ENCODE measurements around the gene CHD3. TPM values are rescaled to one million over a fixed set of nuclear protein-coding genes. Genes with fewer than 3 reads are reported as not detected.

The CHD3 gene
- total RNA-seq, 1 donor from 2014 or later: 128 TPM

DNA sequence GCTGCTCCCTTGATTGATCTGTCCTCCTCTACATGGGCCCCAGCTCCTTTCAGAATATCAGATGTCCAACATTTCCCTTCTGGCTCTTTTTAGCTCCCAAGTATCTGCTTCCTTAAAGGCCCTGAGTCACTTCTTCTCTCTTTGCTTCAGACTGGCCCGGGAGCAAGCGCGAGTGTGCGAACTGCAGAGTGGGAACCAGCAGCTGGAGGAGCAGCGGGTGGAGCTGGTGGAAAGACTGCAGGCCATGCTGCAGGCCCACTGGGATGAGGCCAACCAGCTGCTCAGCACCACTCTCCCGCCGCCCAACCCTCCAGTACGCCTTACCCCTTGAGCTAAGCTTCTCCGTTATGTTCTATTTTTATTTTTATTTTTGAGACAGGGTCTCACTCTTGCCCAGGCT is 55.7 kb downstream of the CHD3 start:
- peaks cover 0 to 69% of the 10 kb centered on the region in 2 donors for H3K36me3 ChIP-seq
- no peak for DNase-seq (ENCODE audit: extremely low spot score in 2 of 2)
- H3K27me3 ChIP-seq: no peaks in the 10 kb centered on the region
- TF ChIP-seq POLR2AphosphoS5 (IDR thresholded peaks at IDR 0.05; ENCODE audit: insufficient read depth in 1 of 2, low read depth in 1 of 2) (no peak), POLR2A (IDR thresholded peaks at IDR 0.05) (no peak)
- TF ChIP-seq, protein P1, sequence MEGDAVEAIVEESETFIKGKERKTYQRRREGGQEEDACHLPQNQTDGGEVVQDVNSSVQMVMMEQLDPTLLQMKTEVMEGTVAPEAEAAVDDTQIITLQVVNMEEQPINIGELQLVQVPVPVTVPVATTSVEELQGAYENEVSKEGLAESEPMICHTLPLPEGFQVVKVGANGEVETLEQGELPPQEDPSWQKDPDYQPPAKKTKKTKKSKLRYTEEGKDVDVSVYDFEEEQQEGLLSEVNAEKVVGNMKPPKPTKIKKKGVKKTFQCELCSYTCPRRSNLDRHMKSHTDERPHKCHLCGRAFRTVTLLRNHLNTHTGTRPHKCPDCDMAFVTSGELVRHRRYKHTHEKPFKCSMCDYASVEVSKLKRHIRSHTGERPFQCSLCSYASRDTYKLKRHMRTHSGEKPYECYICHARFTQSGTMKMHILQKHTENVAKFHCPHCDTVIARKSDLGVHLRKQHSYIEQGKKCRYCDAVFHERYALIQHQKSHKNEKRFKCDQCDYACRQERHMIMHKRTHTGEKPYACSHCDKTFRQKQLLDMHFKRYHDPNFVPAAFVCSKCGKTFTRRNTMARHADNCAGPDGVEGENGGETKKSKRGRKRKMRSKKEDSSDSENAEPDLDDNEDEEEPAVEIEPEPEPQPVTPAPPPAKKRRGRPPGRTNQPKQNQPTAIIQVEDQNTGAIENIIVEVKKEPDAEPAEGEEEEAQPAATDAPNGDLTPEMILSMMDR (IDR thresholded peaks at IDR 0.05): no peak
- no peaks in the 10 kb centered on the region for H3K9me3 ChIP-seq
- no peak overlapping the region for H3K4me3 ChIP-seq
- no peak overlapping the region for H3K27ac ChIP-seq
- intact Hi-C loops (cut with DNase I): no loop called here
- H3K4me1 ChIP-seq: no peaks in the 10 kb centered on the region

DNA sequence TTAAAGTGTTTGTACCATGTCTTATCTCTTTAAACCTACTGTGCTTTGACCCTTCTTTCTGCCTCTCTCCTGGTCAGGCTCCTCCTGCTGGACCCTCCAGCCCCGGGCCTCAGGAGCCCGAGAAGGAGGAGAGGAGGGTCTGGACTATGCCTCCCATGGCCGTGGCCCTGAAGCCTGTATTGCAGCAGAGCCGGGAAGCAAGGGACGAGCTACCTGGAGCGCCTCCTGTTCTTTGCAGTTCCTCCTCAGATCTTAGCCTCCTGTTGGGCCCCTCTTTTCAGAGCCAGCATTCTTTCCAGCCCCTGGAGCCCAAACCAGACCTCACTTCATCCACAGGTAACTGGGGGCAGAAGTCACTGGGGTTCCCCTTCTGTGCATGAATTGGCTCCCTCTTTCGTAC is 57.1 kb downstream of the CHD3 start:
- Histone ChIP-seq H3K9me3 (no peaks in the 10 kb centered on the region), H3K4me1 (no peaks in the 10 kb centered on the region), H3K27ac (no peak overlapping the region), H3K27me3 (no peaks in the 10 kb centered on the region), H3K36me3 (peaks cover 0 to 60% of the 10 kb centered on the region in 2 donors), H3K4me3 (no peak overlapping the region)
- no peak for DNase-seq (ENCODE audit: extremely low spot score in 2 of 2)
- no peak for TF ChIP-seq POLR2A (IDR thresholded peaks at IDR 0.05)
- TF ChIP-seq, protein P1 (IDR thresholded peaks at IDR 0.05): no peak
- TF ChIP-seq POLR2AphosphoS5 (IDR thresholded peaks at IDR 0.05; ENCODE audit: insufficient read depth in 1 of 2, low read depth in 1 of 2): no peak
- intact Hi-C loops (cut with DNase I): no loop called here

DNA sequence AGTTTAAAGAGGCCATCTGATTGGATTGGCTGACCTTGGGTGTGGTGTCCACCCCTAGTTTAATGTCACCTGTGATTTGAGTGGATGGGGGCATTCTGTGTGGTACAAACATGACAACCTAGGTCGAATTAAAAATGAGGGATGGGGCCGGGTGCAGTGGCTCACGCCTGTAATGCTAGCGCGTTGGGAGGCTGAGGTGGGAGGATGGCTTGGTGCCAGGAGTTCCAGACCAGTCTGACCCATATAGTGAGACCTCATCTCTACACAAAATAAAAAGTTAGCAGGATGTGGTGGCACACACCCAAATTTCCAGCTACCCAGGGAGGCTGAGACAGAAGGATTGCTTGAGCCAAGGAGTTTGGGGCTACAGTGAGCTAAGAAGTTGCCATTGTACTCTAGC is 57.9 kb downstream of the CHD3 start:
- no peak for DNase-seq (ENCODE audit: extremely low spot score in 2 of 2)
- intact Hi-C loops (cut with DNase I): no loop called here
- no peak overlapping the region for H3K27ac ChIP-seq
- no peak for TF ChIP-seq POLR2A (IDR thresholded peaks at IDR 0.05)
- no peak for TF ChIP-seq POLR2AphosphoS5 (IDR thresholded peaks at IDR 0.05; ENCODE audit: insufficient read depth in 1 of 2, low read depth in 1 of 2)
- TF ChIP-seq, protein P1 (IDR thresholded peaks at IDR 0.05): no peak
- H3K4me3 ChIP-seq: no peak overlapping the region
- H3K36me3 ChIP-seq: peaks cover 0 to 60% of the 10 kb centered on the region in 2 donors
- H3K4me1 ChIP-seq: no peaks in the 10 kb centered on the region
- H3K27me3 ChIP-seq: no peaks in the 10 kb centered on the region
- H3K9me3 ChIP-seq: no peaks in the 10 kb centered on the region

DNA sequence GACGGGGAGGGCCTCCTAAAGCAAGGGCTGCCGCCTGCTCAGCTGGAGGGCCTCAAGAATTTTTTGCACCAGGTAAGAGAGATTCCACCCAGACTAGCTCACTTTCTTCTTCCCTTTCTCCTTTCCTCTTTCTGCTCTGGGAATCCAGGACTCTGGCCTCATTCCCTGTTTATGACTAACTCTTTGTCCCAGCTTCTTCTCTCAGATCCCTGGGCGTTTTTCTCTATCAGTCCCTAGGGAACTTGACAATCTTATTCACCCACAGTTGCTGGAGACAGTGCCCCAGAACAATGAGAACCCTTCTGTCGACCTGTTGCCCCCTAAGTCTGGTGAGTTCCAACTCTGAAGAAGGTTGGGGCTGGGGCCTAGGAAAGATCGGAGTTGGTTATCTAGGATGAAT is 59.1 kb downstream of the CHD3 start:
- H3K9me3 ChIP-seq: no peaks in the 10 kb centered on the region
- H3K4me1 ChIP-seq: no peaks in the 10 kb centered on the region
- DNase-seq (ENCODE audit: extremely low spot score in 2 of 2): no peak
- H3K27ac ChIP-seq: no peak overlapping the region
- H3K4me3 ChIP-seq: no peak overlapping the region
- H3K36me3 ChIP-seq: peaks cover 0 to 60% of the 10 kb centered on the region in 2 donors
- intact Hi-C loops (cut with DNase I): no loop called here
- TF ChIP-seq, protein P1 (IDR thresholded peaks at IDR 0.05): no peak
- TF ChIP-seq POLR2A (IDR thresholded peaks at IDR 0.05) (no peak), POLR2AphosphoS5 (IDR thresholded peaks at IDR 0.05; ENCODE audit: insufficient read depth in 1 of 2, low read depth in 1 of 2) (no peak)
- no peaks in the 10 kb centered on the region for H3K27me3 ChIP-seq

DNA sequence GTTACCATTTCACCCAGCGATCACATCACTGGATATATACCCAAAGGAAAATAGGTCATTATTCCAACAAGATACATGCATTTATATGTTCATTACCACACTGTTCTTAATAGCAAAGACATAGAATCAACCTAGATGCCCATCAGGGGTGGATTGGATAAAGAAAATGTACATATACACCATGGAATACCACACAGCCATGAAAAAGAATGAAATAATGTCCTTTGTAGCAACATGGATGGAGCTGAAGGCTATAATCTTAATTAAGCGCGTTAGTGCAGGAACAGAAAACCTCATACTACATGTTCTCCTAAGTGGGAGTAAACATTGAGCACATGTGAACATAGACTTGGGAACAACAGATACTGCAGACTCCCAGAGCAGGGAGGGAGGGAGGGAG is 62.0 kb downstream of the CHD3 start:
- Histone ChIP-seq H3K4me3 (no peak overlapping the region), H3K27me3 (no peaks in the 10 kb centered on the region), H3K27ac (no peak overlapping the region), H3K36me3 (peaks cover 0 to 36% of the 10 kb centered on the region in 2 donors), H3K4me1 (no peaks in the 10 kb centered on the region), H3K9me3 (no peaks in the 10 kb centered on the region)
- no peak for DNase-seq (ENCODE audit: extremely low spot score in 2 of 2)
- intact Hi-C loops (cut with DNase I): no loop called here
- TF ChIP-seq, protein P1 (IDR thresholded peaks at IDR 0.05): no peak
- TF ChIP-seq POLR2A (IDR thresholded peaks at IDR 0.05) (no peak), POLR2AphosphoS5 (IDR thresholded peaks at IDR 0.05; ENCODE audit: insufficient read depth in 1 of 2, low read depth in 1 of 2) (no peak)

Measured in vagina (tissue), 2 donors.